OCI-LY3 (cell line): ENCODE data around the gene SLC4A9.

ENCODE experiments used
- CTCF ChIP-seq: fragments of 200-600, 300-600 bp; sonication (generic); IDR thresholded peaks from 2 replicates; pipeline ENCODE4 v1.5.1; 2014; ENCODE audit warnings: antibody characterized with exemption, low read length, low read depth
- EZH2phosphoT487 ChIP-seq: fragments of 200-600 bp; shearing (Covaris generic); IDR thresholded peaks from 2 replicates; pipeline ENCODE4 v1.6.1; 2018; ENCODE audit warnings: antibody characterized with exemption, mixed run types, low read depth

- no peak for TF ChIP-seq CTCF
- no peak for TF ChIP-seq EZH2phosphoT487
These were observed 33.7 kb downstream of the SLC4A9 start for GRCh38 chr5:140393738-140394137.
